Measurements from ENCODE around the gene CDC5L. TPM values are rescaled to one million over a fixed set of nuclear protein-coding genes. Genes with fewer than 3 reads are reported as not detected.

CDC5L gene
- total RNA-seq, 2 experiments from 2014 or later: 26.9 to 27.7 TPM

DNA sequence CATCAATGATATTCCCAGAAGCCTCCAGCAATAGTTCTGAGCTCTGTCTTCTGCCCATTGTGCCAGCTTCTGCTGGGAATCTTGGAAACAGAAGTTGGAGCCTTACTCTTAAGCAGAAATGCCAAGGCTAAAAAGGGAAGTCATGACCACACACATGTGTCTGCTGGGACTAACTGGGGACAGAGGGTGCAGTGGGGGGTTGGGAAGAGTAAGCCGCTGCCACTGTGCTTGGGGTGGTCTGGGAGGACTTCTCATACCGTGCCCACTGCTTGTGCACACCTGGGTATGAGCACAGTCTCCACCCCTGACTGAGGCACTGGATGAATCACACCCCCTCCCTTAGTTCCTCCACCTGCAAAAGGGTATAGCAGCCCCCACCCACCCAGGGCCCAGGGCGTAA, 90.7 kb downstream of the CDC5L start:
- no peaks in the 10 kb centered on the region for H3K9me3 Mint-ChIP-seq
- peaks cover 3% of the 10 kb centered on the region for H3K27me3 Mint-ChIP-seq
- no peaks in the 10 kb centered on the region for H3K36me3 Mint-ChIP-seq
- no peak overlapping the region for H3K4me3 Mint-ChIP-seq
- no peaks in the 10 kb centered on the region for H3K4me1 Mint-ChIP-seq
- no peak for DNase-seq
- H3K27ac Mint-ChIP-seq: no peak overlapping the region

DNA sequence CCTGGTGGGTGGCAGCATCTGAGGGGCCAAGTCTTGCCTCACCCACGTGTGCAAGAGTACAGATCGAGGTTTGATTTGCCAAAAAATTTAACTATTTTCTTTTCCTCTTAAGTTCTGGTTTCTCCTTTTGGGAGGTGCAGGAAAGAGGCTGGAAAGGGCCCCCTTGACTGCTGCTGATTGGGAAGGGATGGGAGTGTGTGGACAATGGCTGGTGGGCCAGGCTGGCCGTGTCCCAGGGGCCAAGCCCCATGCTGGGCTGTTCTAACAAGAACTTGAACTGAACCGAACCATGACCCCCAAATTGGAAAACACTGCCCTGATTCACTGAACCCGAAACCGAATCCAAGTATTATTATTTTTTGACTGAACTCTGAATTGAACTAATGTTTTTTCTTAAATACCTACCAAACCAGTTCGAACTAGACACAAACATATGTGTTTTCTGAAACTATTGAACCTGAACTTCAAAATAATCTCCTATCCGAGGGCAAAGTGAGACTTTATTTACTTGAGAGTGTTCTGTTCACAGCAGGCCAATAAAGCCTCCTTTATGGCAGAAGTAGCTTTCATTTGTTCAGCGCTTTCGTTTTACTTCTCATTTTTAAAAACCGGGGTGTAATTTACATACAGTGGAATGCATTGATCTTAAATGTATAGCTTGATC, 91.2 kb downstream of the CDC5L start:
- DNase-seq: no peak
- Mint-ChIP-seq H3K27me3 (peaks cover 3% of the 10 kb centered on the region), H3K36me3 (no peaks in the 10 kb centered on the region), H3K27ac (no peak overlapping the region), H3K4me3 (no peak overlapping the region), H3K9me3 (no peaks in the 10 kb centered on the region), H3K4me1 (no peaks in the 10 kb centered on the region)

DNA sequence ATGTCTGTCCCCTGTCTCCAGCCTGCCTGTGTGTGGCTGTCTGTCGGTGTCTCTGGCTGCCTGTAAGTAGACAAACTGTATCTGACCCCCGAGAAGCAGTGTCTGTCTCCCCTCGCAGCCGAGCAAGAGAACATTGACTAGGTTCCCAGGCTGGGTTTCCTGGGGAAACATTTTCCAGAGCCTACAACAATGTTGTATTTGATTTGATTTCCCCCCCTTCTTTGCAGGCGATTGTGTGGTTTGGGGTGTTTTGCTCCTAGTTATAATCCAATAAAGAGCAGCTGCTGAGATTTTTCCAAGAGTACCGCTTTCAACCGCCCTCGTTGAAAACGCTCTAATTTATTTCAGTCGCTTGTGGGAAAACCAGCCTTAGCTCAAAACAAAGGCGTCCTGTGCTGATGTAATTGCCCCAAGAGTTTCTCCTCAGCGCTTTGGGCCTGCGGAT, 92.6 kb downstream of the CDC5L start:
- no peaks in the 10 kb centered on the region for H3K36me3 Mint-ChIP-seq
- H3K27me3 Mint-ChIP-seq: peaks cover 2% of the 10 kb centered on the region
- no peaks in the 10 kb centered on the region for H3K9me3 Mint-ChIP-seq
- DNase-seq: no peak
- H3K4me1 Mint-ChIP-seq: no peaks in the 10 kb centered on the region
- no peak overlapping the region for H3K4me3 Mint-ChIP-seq
- no peak overlapping the region for H3K27ac Mint-ChIP-seq

DNA sequence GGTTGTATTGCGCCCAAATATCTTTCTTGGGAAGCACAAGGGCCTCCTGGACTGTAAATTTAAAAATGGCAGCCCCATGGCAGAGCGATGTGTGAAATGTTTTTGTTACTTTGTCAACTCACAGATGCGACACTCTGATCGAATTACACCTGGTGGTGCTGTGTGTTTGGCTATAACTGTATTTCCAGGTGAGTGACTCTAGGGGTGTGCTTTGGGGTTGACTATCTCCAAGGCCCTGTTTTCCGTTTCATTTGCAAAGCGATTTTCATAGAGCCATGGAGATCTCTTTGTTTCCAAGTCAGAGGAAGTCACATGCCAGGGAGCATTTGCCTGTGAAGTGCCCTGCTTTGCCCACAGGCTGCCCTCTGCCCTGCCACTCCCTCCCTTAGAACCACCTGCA, 93.5 kb downstream of the CDC5L start:
- DNase-seq: no peak
- no peaks in the 10 kb centered on the region for H3K4me1 Mint-ChIP-seq
- no peaks in the 10 kb centered on the region for H3K27me3 Mint-ChIP-seq
- no peak overlapping the region for H3K27ac Mint-ChIP-seq
- no peaks in the 10 kb centered on the region for H3K9me3 Mint-ChIP-seq
- H3K4me3 Mint-ChIP-seq: no peak overlapping the region
- no peaks in the 10 kb centered on the region for H3K36me3 Mint-ChIP-seq

DNA sequence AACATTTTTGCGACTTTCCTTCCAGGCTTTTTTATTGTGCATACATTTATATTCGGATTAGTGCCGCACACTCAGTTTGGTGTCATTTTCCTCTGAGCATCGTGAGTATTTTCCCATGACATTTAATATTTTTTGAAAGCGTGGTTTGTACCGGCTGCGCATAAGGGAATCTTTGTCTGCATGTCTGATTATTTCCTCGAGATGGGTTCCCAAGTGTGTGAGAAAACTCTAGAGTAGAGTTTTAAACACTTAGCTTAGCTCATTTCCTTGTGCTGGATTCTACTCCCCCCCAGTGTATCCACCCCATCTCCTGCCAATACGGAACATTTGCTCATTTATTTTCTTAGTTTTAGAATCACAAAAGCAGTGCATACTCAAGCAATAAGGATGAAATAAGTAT, 94.3 kb downstream of the CDC5L start:
- H3K9me3 Mint-ChIP-seq: no peaks in the 10 kb centered on the region
- no peak overlapping the region for H3K4me3 Mint-ChIP-seq
- H3K27ac Mint-ChIP-seq: no peak overlapping the region
- no peaks in the 10 kb centered on the region for H3K27me3 Mint-ChIP-seq
- DNase-seq: no peak
- H3K4me1 Mint-ChIP-seq: no peaks in the 10 kb centered on the region
- H3K36me3 Mint-ChIP-seq: no peaks in the 10 kb centered on the region

DNA sequence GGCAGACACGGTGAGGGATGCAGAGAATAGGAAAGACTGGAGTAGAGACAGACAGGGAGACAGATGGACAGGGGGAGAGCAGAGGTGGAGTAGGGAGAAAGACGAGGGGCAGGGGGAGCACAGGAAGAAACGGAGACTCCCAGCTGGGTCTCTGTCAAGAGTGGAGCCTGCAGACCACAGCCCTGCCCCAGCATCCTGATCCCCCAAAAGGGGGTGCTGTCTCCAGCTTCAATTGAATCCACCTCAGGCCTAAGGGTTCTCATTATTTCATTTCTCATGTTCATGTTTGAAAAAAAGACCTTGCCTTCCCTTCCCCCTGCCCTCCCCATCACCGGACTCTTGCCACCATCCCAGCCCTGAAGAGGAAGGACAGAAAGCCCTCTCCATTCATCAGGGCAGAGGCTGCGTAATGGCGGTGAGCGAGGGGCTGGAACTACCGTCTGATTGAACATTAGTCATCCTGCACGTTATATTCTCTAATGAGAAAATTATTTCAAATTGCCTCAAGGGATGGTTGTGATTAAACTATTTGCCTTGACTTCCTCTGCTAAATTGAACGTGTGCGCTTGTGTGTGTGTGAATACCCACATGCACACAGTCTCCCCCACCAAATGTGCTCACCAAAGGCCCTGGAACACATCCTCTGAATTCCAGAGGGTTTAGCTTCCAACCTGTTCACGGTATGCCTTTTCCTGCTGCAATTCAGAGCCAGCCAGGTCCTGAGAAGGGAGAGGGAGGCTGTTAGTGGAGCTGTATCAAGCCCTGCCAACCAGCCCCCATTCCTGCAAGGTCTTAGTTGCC, 98.3 kb downstream of the CDC5L start:
- Mint-ChIP-seq H3K4me3 (no peak overlapping the region), H3K27ac (no peak overlapping the region), H3K4me1 (no peaks in the 10 kb centered on the region), H3K27me3 (peaks cover 4% of the 10 kb centered on the region), H3K36me3 (no peaks in the 10 kb centered on the region), H3K9me3 (no peaks in the 10 kb centered on the region)
- DNase-seq: no peak

DNA sequence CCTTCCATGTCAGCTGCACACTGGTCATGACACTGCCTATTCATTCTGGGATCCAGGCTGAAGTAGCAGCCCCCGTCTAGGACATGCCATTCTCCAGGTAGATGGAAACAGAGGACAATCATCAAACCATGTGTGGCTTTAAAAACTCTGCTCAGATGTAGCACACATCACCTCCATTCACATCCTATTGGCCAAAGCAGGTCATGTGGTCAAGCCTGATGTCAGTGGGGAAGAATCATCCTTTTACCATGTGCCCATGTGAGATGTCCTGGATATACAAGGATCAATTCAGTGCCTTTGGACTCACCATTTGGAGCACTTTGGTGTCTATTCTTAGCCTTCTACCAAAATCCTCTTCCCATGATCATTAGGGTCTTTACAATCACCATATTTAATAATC, 99.5 kb downstream of the CDC5L start:
- H3K9me3 Mint-ChIP-seq: no peaks in the 10 kb centered on the region
- peaks cover 4% of the 10 kb centered on the region for H3K27me3 Mint-ChIP-seq
- H3K4me1 Mint-ChIP-seq: no peaks in the 10 kb centered on the region
- DNase-seq: no peak
- H3K27ac Mint-ChIP-seq: no peak overlapping the region
- H3K4me3 Mint-ChIP-seq: no peak overlapping the region
- no peaks in the 10 kb centered on the region for H3K36me3 Mint-ChIP-seq

DNA sequence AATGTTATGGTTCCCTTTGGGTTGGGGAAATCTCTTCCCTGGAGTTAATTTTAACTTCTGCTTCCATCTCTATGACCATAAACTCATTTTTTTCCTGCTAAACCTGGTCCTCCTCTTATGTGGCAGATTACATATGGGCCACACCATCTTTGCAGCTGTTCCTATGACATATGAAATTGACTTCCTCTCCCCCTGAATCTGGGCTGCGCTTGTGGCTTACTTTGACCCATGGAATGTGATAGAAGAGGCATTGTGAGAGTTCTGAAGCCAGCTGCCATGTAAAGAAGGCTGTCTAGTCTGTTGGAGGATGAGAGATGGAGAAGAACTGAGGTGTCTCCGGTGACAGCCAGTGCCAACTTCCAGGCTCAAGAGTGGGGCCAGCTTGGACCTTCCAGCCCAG, 100.1 kb downstream of the CDC5L start:
- no peak overlapping the region for H3K4me3 Mint-ChIP-seq
- no peaks in the 10 kb centered on the region for H3K4me1 Mint-ChIP-seq
- H3K36me3 Mint-ChIP-seq: no peaks in the 10 kb centered on the region
- H3K9me3 Mint-ChIP-seq: no peaks in the 10 kb centered on the region
- no peak for DNase-seq
- peaks cover 4% of the 10 kb centered on the region for H3K27me3 Mint-ChIP-seq
- H3K27ac Mint-ChIP-seq: no peak overlapping the region

DNA sequence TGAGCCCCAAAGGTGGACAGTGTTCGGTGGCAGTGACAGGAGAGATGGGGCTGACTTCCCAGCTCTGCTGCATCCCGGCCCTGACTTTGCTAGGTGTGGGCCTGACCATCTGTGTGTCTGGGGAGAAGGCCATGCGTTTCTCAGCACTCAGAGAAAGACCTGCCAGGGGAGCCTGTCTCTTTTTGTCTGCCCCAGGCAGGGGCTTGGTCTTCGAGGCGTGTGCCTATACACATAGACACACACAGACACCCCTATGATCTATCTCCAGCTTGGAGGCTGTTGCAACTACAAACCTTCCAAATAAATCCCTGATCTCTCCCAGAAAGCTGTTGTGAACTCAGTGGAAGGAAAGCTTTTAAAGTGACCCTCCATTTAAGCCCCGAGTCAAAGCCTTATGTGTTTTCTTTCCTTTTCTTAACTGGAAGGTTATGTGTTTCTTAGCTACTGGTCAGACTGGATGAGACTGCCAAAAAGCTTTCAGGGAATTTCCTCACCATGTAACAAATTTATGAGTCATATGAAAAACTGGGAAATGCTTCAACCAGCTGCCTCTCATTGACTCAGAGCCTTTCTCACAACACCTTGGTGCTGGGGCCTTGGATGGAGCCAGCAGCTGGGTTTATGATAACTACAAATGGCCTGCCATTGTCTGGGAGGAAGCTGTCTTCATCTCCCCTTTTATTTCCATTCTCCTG, 102.6 kb downstream of the CDC5L start:
- Mint-ChIP-seq H3K4me3 (no peak overlapping the region), H3K9me3 (no peaks in the 10 kb centered on the region), H3K27ac (no peak overlapping the region), H3K36me3 (no peaks in the 10 kb centered on the region), H3K4me1 (no peaks in the 10 kb centered on the region), H3K27me3 (peaks cover 4% of the 10 kb centered on the region)
- DNase-seq: no peak

DNA sequence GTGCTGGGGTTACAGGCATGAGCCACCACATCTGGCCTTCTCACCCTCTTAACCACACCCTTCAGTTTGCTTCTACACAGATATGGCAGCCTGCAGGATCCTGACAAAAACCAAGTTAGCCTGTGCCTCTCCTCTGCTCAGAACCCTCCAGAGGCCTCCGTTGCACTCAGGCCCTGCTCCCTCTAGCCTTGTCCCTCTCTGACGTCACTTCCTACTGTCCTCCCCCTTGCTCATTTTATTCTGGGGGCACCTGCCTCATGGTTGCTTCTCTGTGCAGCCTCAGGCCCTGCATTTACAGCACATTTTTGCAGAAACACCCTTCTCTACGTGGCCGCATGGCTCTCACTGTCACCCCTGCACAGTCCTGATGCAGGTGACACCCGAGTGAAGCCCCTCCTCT, 105.6 kb downstream of the CDC5L start:
- no peaks in the 10 kb centered on the region for H3K36me3 Mint-ChIP-seq
- no peaks in the 10 kb centered on the region for H3K4me1 Mint-ChIP-seq
- no peak for DNase-seq
- H3K4me3 Mint-ChIP-seq: no peak overlapping the region
- H3K27ac Mint-ChIP-seq: no peak overlapping the region
- H3K27me3 Mint-ChIP-seq: no peaks in the 10 kb centered on the region
- no peaks in the 10 kb centered on the region for H3K9me3 Mint-ChIP-seq

DNA sequence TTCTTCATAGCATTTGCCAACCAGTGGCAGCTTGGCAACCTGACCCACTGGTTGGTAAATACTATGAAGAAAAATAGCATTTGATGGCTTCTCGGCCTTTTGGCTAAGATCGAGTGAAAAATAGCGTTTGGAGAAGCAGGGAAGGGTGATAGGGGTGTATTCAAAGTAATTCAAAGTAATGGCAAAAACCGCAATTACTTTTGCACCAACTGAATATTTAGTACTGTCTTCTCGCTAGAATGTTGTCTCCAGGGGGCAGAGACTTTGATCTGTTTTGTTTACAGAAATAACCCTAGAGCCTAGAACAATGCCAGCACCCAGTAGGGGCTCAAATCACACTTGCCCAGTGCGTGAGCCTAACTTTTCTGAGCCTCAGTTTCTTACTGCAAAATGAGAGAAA, 106.1 kb downstream of the CDC5L start:
- Mint-ChIP-seq H3K36me3 (no peaks in the 10 kb centered on the region), H3K27ac (no peak overlapping the region), H3K27me3 (no peaks in the 10 kb centered on the region), H3K4me3 (no peak overlapping the region), H3K4me1 (no peaks in the 10 kb centered on the region), H3K9me3 (no peaks in the 10 kb centered on the region)
- no peak for DNase-seq

DNA sequence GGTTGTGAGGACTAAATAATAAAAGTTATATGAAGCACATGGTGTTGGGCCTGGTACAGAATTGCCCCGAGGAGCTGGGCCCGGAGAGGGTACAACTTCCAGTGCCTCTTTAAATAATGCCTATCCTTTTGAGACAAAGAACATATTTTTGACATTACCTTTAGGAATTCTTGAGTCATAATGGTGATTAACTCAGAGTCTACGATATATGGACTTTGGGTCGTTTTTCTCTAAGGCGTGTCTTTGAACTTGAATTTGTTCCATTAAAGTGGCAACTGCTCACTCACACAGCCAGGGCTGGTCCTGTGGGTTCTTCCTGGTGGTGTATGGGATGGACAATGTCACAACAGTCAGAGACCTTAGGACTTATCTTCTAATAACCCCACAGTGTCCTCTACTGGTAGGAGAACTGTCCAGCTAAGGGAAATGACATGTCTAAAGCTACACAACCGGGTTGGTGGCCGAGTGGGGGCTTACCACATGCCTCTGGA, 106.5 kb downstream of the CDC5L start:
- H3K9me3 Mint-ChIP-seq: no peaks in the 10 kb centered on the region
- H3K4me3 Mint-ChIP-seq: no peak overlapping the region
- H3K36me3 Mint-ChIP-seq: no peaks in the 10 kb centered on the region
- no peaks in the 10 kb centered on the region for H3K4me1 Mint-ChIP-seq
- H3K27ac Mint-ChIP-seq: no peak overlapping the region
- H3K27me3 Mint-ChIP-seq: no peaks in the 10 kb centered on the region
- DNase-seq: no peak

DNA sequence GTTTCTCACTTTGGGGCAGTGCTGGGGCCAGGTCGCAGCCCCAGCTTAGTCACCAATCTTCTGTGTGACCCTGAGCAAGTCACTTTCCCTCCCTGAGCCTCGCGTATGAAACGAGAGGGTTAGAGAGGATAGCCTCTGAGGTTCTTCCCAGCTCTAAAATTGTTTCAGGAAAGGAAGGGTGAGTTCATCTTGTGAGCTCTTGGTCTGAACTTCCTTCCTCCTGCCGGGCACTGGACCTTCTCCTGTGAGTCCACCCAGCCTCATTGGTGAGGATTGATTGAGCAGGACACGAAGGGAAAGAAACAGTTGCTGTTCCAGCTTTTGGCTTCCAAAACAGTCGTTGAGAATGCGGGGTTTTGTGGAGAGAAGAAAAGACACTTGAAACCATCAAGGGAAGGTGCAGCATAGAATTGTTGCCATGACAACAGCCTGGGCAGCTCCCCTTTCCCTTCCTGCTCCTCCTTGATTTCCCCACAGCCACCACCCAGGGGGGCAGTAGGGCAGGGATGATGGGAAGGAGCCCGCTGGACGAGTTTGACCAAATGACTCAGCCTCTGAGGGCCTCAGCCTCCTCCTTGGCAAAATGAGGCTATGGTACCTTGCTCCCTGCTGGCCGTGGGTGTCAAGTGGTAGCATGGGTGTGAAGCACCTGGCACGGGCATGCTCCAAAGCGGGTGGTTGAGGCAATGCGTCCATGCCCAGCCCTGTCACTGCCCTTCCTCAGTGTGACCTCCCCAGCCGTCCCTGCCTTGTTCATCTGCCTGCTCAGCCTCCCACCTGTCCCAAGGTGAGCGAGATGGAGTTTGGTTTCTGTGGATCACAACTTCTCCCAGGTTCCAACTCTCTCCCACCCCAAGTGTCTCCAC, 107.8 kb downstream of the CDC5L start:
- no peak for DNase-seq
- Mint-ChIP-seq H3K4me3 (no peak overlapping the region), H3K27me3 (no peaks in the 10 kb centered on the region), H3K4me1 (no peaks in the 10 kb centered on the region), H3K36me3 (no peaks in the 10 kb centered on the region), H3K9me3 (no peaks in the 10 kb centered on the region), H3K27ac (no peak overlapping the region)

DNA sequence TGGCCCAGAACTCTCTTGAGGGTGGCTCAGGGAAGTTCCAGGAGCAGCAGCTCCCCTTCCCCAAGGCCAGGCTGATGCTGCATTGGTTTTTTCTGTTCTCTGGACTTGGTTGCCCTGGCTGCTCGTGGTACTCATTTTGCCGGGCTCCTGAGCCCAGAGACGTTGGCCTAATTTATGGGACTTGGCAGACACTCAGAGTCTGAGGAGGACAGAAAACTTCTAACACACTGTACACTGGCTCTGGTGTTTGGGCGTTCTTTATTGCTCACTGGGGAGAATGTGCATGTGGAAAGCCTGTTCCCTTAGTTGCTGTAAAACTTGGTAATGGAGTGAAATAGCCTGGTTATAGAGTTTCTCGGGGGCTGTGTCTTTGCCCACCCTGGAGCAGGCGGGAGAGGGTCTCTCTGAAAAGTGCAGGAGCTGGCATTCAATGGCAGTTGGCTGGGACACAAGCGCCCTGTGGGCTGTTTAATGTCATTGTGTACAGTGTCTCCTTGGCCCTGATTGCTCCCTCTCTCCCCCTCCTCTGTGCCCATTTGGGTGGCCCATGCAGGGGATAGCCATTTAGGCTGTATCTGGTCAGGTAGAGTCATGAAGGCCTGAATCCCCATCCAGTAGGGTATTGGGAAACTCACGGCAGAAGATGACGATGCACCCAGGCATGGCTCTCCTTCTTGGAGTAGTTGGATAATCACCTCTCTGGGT, 109.3 kb downstream of the CDC5L start:
- Mint-ChIP-seq H3K4me3 (no peak overlapping the region), H3K27ac (no peak overlapping the region), H3K27me3 (no peaks in the 10 kb centered on the region), H3K4me1 (no peaks in the 10 kb centered on the region), H3K9me3 (no peaks in the 10 kb centered on the region), H3K36me3 (no peaks in the 10 kb centered on the region)
- no peak for DNase-seq
